GM23338 (cell line): ENCODE data around the gene FHL2.

Source experiments
- CREB1 ChIP-seq: fragments of 250-450 bp; sonication (Bioruptor Pico); IDR thresholded peaks from 2 replicates; pipeline ENCODE4 v1.5.0; 2020; ENCODE audit warnings: low read depth, mild to moderate bottlenecking, moderate library complexity
- CTCF ChIP-seq, 2 experiments: fragments of 200-600 bp in 1 of 2; sonication (generic) in 1 of 2; conservative IDR thresholded peaks; 2 replicates each; pipeline versions ENCODE4 v1.5.1 to v1.6.1; 2016 to 2017; ENCODE audit warnings: antibody characterized with exemption in 2 of 2, low read depth in 2 of 2, mild to moderate bottlenecking in 2 of 2, moderate library complexity in 1 of 2
- EZH2 ChIP-seq: fragments of 200-600 bp; sonication (generic); IDR thresholded peaks from one replicate; pipeline ENCODE4 v1.8.0; 2017; ENCODE audit warnings: antibody characterized with exemption, mild to moderate bottlenecking, low read depth; ENCODE audit not compliant: unreplicated experiment
- EZH2phosphoT487 ChIP-seq: fragments of 200-600 bp; sonication (generic); IDR thresholded peaks from one replicate; pipeline ENCODE4 v1.8.1; 2018; ENCODE audit warnings: antibody characterized with exemption; ENCODE audit not compliant: unreplicated experiment
- JUNB ChIP-seq: IDR thresholded peaks from one replicate; pipeline ENCODE4 v1.6.1; 2016; ENCODE audit warnings: antibody characterized with exemption; ENCODE audit not compliant: unreplicated experiment
- NANOG ChIP-seq: IDR thresholded peaks from 2 replicates; pipeline ENCODE4 v1.6.1; 2016; ENCODE audit warnings: antibody characterized with exemption, borderline replicate concordance
- POLR2AphosphoS5 ChIP-seq: IDR thresholded peaks from 2 replicates; pipeline ENCODE4 v1.6.1; 2016; ENCODE audit warnings: antibody characterized with exemption, low read depth
- REST ChIP-seq: IDR thresholded peaks from one replicate; pipeline ENCODE4 v1.6.1; 2018; ENCODE audit warnings: antibody characterized with exemption; ENCODE audit not compliant: unreplicated experiment
- STAT1 ChIP-seq: IDR thresholded peaks from one replicate; pipeline ENCODE4 v1.6.1; 2016; ENCODE audit warnings: antibody characterized with exemption; ENCODE audit not compliant: unreplicated experiment
- ZNF331 ChIP-seq: fragments of 250-450 bp; sonication (Bioruptor Pico); IDR thresholded peaks from 2 replicates; pipeline ENCODE4 v1.5.0; 2020; ENCODE audit warnings: low read depth, mild to moderate bottlenecking, moderate library complexity

- TF ChIP-seq CTCF (conservative IDR thresholded peaks at IDR 0.05; ENCODE audit: low read depth in 2 of 2), result no peak
- no peak for TF ChIP-seq EZH2
- no peak for TF ChIP-seq CREB1 (CRISPR knock-in tag)
- no peak for TF ChIP-seq EZH2phosphoT487
- no peak for TF ChIP-seq POLR2AphosphoS5
- TF ChIP-seq REST, result no peak
- TF ChIP-seq JUNB, result no peak
- TF ChIP-seq ZNF331 (CRISPR knock-in tag), result no peak
- no peak for TF ChIP-seq STAT1
- TF ChIP-seq NANOG, result no peak
These were observed 35.8 kb downstream of the FHL2 start for GRCh38 chr2:105362862-105363591.
